Measurements from ENCODE around the gene PLK1.
A peak's percentile ranks its signal among the peaks of the same experiment; 100 is the strongest.

Gene PLK1

GRCh38 chr16:23676924-23677480 is 1.7 kb upstream of the PLK1 start:
- DNase-seq (ENCODE audit: low spot score), result no peak
- TF ChIP-seq CTCF (IDR thresholded peaks at IDR 0.05; ENCODE audit: extremely low read depth, insufficient read depth, missing control alignments), result no peak
- in situ Hi-C loops (cut with MboI; ENCODE audit: low pct_unique_long_range_greater_than_20kb, low sequenced_read_pairs, unreplicated experiment), result no loop called here

GRCh38 chr16:23679274-23679985 is 741 bp downstream of the PLK1 start:
- TF ChIP-seq CTCF (IDR thresholded peaks at IDR 0.05; ENCODE audit: extremely low read depth, insufficient read depth, missing control alignments), result no peak
- in situ Hi-C loops (cut with MboI; ENCODE audit: low pct_unique_long_range_greater_than_20kb, low sequenced_read_pairs, unreplicated experiment), result no loop called here
- peak; percentile 44 for DNase-seq (ENCODE audit: low spot score)

GRCh38 chr16:23679986-23680336 is 1.3 kb downstream of the PLK1 start:
- DNase-seq (ENCODE audit: low spot score), result no peak
- no peak for TF ChIP-seq CTCF (IDR thresholded peaks at IDR 0.05; ENCODE audit: extremely low read depth, insufficient read depth, missing control alignments)
- in situ Hi-C loops (cut with MboI; ENCODE audit: low pct_unique_long_range_greater_than_20kb, low sequenced_read_pairs, unreplicated experiment), result no loop called here

- in situ Hi-C loops (cut with MboI; ENCODE audit: low pct_unique_long_range_greater_than_20kb, low sequenced_read_pairs, unreplicated experiment), result no loop called here
- DNase-seq (ENCODE audit: low spot score), result no peak
Measured at GRCh38 chr16:23682181-23682580, 3.5 kb downstream of the PLK1 start.

GRCh38 chr16:23683487-23683886 is 4.8 kb downstream of the PLK1 start:
- no peak for TF ChIP-seq CTCF (IDR thresholded peaks at IDR 0.05; ENCODE audit: extremely low read depth, insufficient read depth, missing control alignments)
- DNase-seq (ENCODE audit: low spot score), result no peak
- in situ Hi-C loops (cut with MboI; ENCODE audit: low pct_unique_long_range_greater_than_20kb, low sequenced_read_pairs, unreplicated experiment), result no loop called here

More at GRCh38 chr16:23682181-23682580, 3.5 kb downstream of the PLK1 start:
- no peak for TF ChIP-seq CTCF (IDR thresholded peaks at IDR 0.05; ENCODE audit: extremely low read depth, insufficient read depth, missing control alignments)

- DNase-seq (ENCODE audit: low spot score), result no peak
- in situ Hi-C loops (cut with MboI; ENCODE audit: low pct_unique_long_range_greater_than_20kb, low sequenced_read_pairs, unreplicated experiment), result no loop called here
- TF ChIP-seq CTCF (IDR thresholded peaks at IDR 0.05; ENCODE audit: extremely low read depth, insufficient read depth, missing control alignments), result no peak
Measured at GRCh38 chr16:23687034-23687808, 8.5 kb downstream of the PLK1 start.
